Fibroblast of the aortic adventitia (primary cell): ENCODE measurements around the gene SMIM10L1. TPM values are rescaled to one million over a fixed set of nuclear protein-coding genes. Genes with fewer than 3 reads are reported as not detected.
A peak's percentile ranks its signal among the peaks of the same experiment; 100 is the strongest.

Experiments used
- DNase-seq: peaks from one replicate; pipeline ENCODE4 v3.0.0-alpha.2; 2010; ENCODE audit warnings: low read depth
- H3K4me3 ChIP-seq: 2 replicates; pipeline ENCODE4 v1.5.1; 2011; ENCODE audit warnings: low read depth, mild to moderate bottlenecking, control low read depth, low read length, moderate library complexity
- CTCF ChIP-seq: IDR thresholded peaks from 2 replicates; pipeline ENCODE4 v1.5.1; 2011; ENCODE audit warnings: mild to moderate bottlenecking, low read length, control low read depth, inconsistent platforms; ENCODE audit not compliant: insufficient read depth
- total RNA-seq: library from RNA; depleted of rRNA; stranded (reverse); fragments of >200 nt; gene quantifications from 2 replicates; pipeline ENCODE4 v1.2.3, GENCODE V29; 2012; ENCODE audit warnings: low replicate concordance

The SMIM10L1 gene
- total RNA-seq, 1 donor = 8.3 TPM

GRCh38 chr12:11158885-11159444 is 12.0 kb upstream of the SMIM10L1 start:
- H3K4me3 ChIP-seq = no peak overlapping the region
- DNase-seq = no peak
- TF ChIP-seq CTCF = no peak

GRCh38 chr12:11162502-11162901 is 8.5 kb upstream of the SMIM10L1 start:
- no peak for DNase-seq
- no peak for TF ChIP-seq CTCF
- H3K4me3 ChIP-seq = no peak overlapping the region

GRCh38 chr12:11164384-11164783 is 6.6 kb upstream of the SMIM10L1 start:
- TF ChIP-seq CTCF = no peak
- no peak for DNase-seq
- no peak overlapping the region for H3K4me3 ChIP-seq

GRCh38 chr12:11166300-11166699 is 4.7 kb upstream of the SMIM10L1 start:
- no peak for TF ChIP-seq CTCF
- DNase-seq = no peak
- no peak overlapping the region for H3K4me3 ChIP-seq

- no peak for DNase-seq
- no peak for TF ChIP-seq CTCF
- H3K4me3 ChIP-seq = peak overlapping the region; percentile 90
These were observed 217 bp upstream of the SMIM10L1 start for GRCh38 chr12:11170810-11171144.

GRCh38 chr12:11171969-11172675 is 1.1 kb downstream of the SMIM10L1 start:
- TF ChIP-seq CTCF = no peak

GRCh38 chr12:11174022-11174421 is 3.0 kb downstream of the SMIM10L1 start:
- TF ChIP-seq CTCF = no peak
- DNase-seq = peak; percentile 59
- H3K4me3 ChIP-seq = no peak overlapping the region

More at GRCh38 chr12:11171969-11172675, 1.1 kb downstream of the SMIM10L1 start:
- peak; percentile 42 for DNase-seq
- H3K4me3 ChIP-seq = peak overlapping the region; percentile 90
